ENCODE measurements around the gene CIRBP. TPM values are rescaled to one million over a fixed set of nuclear protein-coding genes. Genes with fewer than 3 reads are reported as not detected.

CIRBP gene
- polyA plus RNA-seq, 4 donors = 704 to 940 (median 807) TPM

- DNase-seq (ENCODE audit: low read depth in 4 of 4, low spot score in 3 of 4) = no peak
Measured at GRCh38 chr19:1276628-1277022, 7.5 kb downstream of the CIRBP start.

- DNase-seq (ENCODE audit: low read depth in 4 of 4, low spot score in 3 of 4) = no peak
Measured at GRCh38 chr19:1277061-1277460, 7.9 kb downstream of the CIRBP start.

GRCh38 chr19:1278074-1278473 is 8.9 kb downstream of the CIRBP start:
- no peak for DNase-seq (ENCODE audit: low read depth in 4 of 4, low spot score in 3 of 4)

- DNase-seq (ENCODE audit: low read depth in 4 of 4, low spot score in 3 of 4) = no peak
Measured at GRCh38 chr19:1278713-1279660, 9.9 kb downstream of the CIRBP start.

- DNase-seq (ENCODE audit: low read depth in 4 of 4, low spot score in 3 of 4) = no peak
Measured at GRCh38 chr19:1279782-1280341, 10.7 kb downstream of the CIRBP start.

GRCh38 chr19:1280636-1281568 is 11.8 kb downstream of the CIRBP start:
- no peak for DNase-seq (ENCODE audit: low read depth in 4 of 4, low spot score in 3 of 4)

- no peak for DNase-seq (ENCODE audit: low read depth in 4 of 4, low spot score in 3 of 4)
Measured at GRCh38 chr19:1281569-1282287, 12.6 kb downstream of the CIRBP start.

GRCh38 chr19:1282588-1283206 is 13.6 kb downstream of the CIRBP start:
- no peak for DNase-seq (ENCODE audit: low read depth in 4 of 4, low spot score in 3 of 4)

GRCh38 chr19:1283207-1283916 is 14.2 kb downstream of the CIRBP start:
- DNase-seq (ENCODE audit: low read depth in 4 of 4, low spot score in 3 of 4) = no peak

- no peak for DNase-seq (ENCODE audit: low read depth in 4 of 4, low spot score in 3 of 4)
Measured at GRCh38 chr19:1283917-1284292, 14.8 kb downstream of the CIRBP start.

GRCh38 chr19:1284293-1284978 is 15.3 kb downstream of the CIRBP start:
- no peak for DNase-seq (ENCODE audit: low read depth in 4 of 4, low spot score in 3 of 4)

GRCh38 chr19:1284979-1285736 is 16.0 kb downstream of the CIRBP start:
- no peak for DNase-seq (ENCODE audit: low read depth in 4 of 4, low spot score in 3 of 4)

- DNase-seq (ENCODE audit: low read depth in 4 of 4, low spot score in 3 of 4) = no peak
Measured at GRCh38 chr19:1285737-1286360, 16.7 kb downstream of the CIRBP start, which contains the start of gene EFNA2. Gene EFNA2 (plus strand): TSS chr19:1285873. CDS start chr19:1286169, 296 bp downstream.

- no peak for DNase-seq (ENCODE audit: low read depth in 4 of 4, low spot score in 3 of 4)
Measured at GRCh38 chr19:1286487-1287353, 17.6 kb downstream of the CIRBP start.

GRCh38 chr19:1287354-1288225 is 18.5 kb downstream of the CIRBP start:
- no peak for DNase-seq (ENCODE audit: low read depth in 4 of 4, low spot score in 3 of 4)

- DNase-seq (ENCODE audit: low read depth in 4 of 4, low spot score in 3 of 4) = no peak
Measured at GRCh38 chr19:1288226-1288612, 19.1 kb downstream of the CIRBP start.

All from left renal pelvis (tissue), 4 donors.